Measurements from ENCODE around the gene PPP2CA. TPM values are rescaled to one million over a fixed set of nuclear protein-coding genes. Genes with fewer than 3 reads are reported as not detected.
A peak's percentile ranks its signal among the peaks of the same experiment; 100 is the strongest.
"Not testable (repeated sequence)": the region's sequence is repeated elsewhere in the genome, so short reads cannot be mapped to it uniquely, and the experiment has no call there.

Gene PPP2CA
- total RNA-seq, 2 donors from 2014 or later, result 158 to 176 TPM

DNA sequence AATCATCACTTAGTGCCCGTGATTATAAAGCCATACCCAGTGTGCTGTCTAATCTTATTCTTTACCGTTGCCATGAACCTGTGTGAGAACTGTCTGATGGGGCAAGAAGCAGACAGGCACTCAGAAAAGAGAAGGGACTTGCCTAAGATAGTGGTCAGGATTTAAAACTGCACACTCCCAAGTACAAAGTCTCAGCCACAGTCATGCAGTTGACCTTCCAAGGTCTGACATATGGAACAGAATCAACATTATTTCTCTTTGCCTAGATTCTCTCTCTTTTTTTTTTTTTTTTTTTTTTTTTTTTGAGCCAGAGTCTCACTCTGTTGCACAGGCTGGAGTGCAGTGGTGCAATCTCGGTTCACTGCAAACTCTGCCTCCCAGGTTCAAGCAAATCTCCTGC is 1.9 kb upstream of the PPP2CA start:
- DNase-seq (no peak), ATAC-seq (replicated peaks in 1 of 2) (no peak)
- peaks cover 9 to 18% of the 10 kb centered on the region in 2 donors for H3K36me3 Mint-ChIP-seq (ENCODE audit: insufficient read depth in 2 of 2)
- H3K9me3 Mint-ChIP-seq, result no peaks in the 10 kb centered on the region
- H3K4me1 Mint-ChIP-seq (ENCODE audit: low read depth), result peaks cover 45% of the 10 kb centered on the region
- H3K27me3 Mint-ChIP-seq (ENCODE audit: low read depth), result no peaks in the 10 kb centered on the region
- H3K27ac Mint-ChIP-seq, result peak overlapping the region; percentile 96
- peak overlapping the region; percentile 96 to 98 for H3K4me3 Mint-ChIP-seq

DNA sequence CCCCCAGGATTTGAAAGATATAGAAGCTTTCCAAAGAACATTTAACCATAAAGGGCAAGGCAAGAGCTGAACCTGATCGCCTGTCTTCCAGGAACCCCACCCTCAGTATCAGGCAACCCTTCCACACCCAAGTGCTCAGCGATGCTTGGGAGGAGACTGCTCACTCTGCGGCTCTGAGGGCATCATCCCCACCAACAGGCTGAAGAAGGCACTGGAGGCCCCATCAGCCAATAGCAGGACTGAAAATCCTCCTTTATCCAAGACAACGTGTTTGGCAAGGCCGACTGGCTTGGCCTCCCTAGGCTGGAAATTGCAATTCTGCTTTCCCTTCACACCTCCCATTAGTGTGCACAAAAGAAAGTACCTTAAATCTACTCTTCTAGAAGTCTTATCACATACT is 1.4 kb upstream of the PPP2CA start:
- DNase-seq (no peak), ATAC-seq (replicated peaks in 1 of 2) (no peak)
- Mint-ChIP-seq H3K27me3 (ENCODE audit: low read depth) (no peaks in the 10 kb centered on the region), H3K27ac (peak overlapping the region; percentile 96), H3K4me3 (peak overlapping the region; percentile 96 to 98), H3K9me3 (no peaks in the 10 kb centered on the region), H3K36me3 (ENCODE audit: insufficient read depth in 2 of 2) (peaks cover 9 to 19% of the 10 kb centered on the region in 2 donors), H3K4me1 (ENCODE audit: low read depth) (peaks cover 50% of the 10 kb centered on the region)

DNA sequence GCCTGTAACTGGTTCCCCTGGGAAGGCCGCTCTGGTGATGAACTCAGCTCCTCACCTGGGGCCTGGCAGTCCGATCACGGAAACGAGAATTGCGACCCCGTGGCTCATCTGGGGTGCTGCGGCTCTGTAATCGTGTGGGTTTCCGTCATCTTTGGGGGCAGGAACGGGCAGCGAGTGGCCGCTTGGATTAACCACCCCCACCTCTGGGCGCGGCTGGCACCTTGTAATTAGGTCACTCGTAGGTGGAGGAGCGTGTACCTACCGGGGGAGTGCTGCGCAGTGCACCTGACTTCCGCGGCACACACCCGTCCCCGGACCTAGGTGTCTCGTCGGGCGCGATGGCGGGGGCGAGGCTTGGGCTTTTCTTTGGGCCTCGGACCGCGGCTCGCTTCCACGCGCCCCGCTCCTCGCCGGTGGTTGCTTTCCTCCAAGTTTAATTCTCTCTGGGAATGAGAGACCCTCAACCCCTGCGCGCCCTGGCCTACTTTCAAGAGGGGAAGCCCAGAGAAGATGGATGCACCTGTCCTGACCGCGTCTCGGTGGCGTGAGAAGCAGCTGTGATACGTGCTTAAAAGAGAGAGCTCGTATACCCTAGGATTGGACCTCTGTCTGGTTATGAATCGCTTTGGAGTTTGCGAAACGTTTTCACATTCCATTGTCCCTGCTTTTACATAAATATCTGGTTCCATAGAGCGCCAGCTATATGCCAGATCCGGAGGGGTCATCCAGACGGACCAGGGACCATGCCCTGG is 744 bp upstream of the PPP2CA start:
- H3K36me3 Mint-ChIP-seq (ENCODE audit: insufficient read depth in 2 of 2), result peaks cover 13 to 23% of the 10 kb centered on the region in 2 donors
- H3K4me1 Mint-ChIP-seq (ENCODE audit: low read depth), result peaks cover 57% of the 10 kb centered on the region
- DNase-seq, result peak in 1 of 2 donors; percentile 80
- peak; percentile 55 to 57 for ATAC-seq (replicated peaks in 1 of 2)
- H3K9me3 Mint-ChIP-seq, result no peaks in the 10 kb centered on the region
- H3K27me3 Mint-ChIP-seq (ENCODE audit: low read depth), result no peaks in the 10 kb centered on the region
- H3K4me3 Mint-ChIP-seq, result peak overlapping the region; percentile 96 to 98
- peak overlapping the region; percentile 96 for H3K27ac Mint-ChIP-seq

DNA sequence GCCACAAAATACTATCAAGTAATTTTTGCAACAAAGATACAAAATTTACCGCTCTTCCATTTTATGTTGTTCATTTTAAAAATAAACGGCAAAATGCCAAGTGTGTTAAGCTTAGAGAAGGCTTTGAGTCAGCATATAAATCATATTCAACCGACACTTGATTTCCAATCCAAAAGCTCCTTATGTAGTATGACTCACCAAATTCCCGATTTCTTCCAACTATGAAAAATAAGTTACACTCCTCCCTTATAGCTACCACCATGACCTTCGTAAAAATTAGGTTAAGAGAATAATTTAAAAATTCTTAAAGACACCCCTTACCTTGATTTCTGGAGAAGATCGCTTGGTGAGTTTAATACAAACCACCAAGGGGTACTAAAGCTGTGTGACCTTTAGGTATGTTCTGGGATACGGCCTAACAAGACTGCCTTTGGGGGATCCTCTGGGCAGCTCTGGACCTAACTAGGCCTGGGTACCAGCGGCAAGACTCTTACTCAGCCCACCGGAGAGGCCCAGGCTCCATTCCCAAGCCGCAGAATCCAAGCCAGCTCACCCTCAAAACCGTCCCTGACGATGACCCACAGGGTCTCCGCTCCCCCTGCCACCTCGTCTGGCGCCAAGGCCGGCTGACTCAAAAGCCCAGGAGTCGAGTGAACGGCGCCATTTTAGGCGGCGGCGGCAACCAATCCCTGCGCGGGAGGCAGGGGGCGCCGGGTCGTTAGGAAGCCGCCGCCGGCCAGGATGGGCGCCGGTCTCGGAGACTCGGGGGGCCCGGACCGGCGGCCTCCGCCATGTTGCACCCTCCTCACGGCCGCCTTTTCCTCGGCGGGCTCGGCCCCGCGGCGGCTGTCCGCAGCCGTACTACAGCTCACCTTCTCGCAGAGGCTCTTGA is 739 bp downstream of the PPP2CA start:
- Mint-ChIP-seq H3K27ac (peak overlapping the region; percentile 96), H3K4me3 (peak overlapping the region; percentile 96 to 98), H3K27me3 (ENCODE audit: low read depth) (no peaks in the 10 kb centered on the region), H3K9me3 (no peaks in the 10 kb centered on the region), H3K36me3 (ENCODE audit: insufficient read depth in 2 of 2) (peaks cover 16 to 29% of the 10 kb centered on the region in 2 donors), H3K4me1 (ENCODE audit: low read depth) (peaks cover 71% of the 10 kb centered on the region)
- ATAC-seq (replicated peaks in 1 of 2) (peak; percentile 54 to 57), DNase-seq (peak; percentile 82 to 83)

DNA sequence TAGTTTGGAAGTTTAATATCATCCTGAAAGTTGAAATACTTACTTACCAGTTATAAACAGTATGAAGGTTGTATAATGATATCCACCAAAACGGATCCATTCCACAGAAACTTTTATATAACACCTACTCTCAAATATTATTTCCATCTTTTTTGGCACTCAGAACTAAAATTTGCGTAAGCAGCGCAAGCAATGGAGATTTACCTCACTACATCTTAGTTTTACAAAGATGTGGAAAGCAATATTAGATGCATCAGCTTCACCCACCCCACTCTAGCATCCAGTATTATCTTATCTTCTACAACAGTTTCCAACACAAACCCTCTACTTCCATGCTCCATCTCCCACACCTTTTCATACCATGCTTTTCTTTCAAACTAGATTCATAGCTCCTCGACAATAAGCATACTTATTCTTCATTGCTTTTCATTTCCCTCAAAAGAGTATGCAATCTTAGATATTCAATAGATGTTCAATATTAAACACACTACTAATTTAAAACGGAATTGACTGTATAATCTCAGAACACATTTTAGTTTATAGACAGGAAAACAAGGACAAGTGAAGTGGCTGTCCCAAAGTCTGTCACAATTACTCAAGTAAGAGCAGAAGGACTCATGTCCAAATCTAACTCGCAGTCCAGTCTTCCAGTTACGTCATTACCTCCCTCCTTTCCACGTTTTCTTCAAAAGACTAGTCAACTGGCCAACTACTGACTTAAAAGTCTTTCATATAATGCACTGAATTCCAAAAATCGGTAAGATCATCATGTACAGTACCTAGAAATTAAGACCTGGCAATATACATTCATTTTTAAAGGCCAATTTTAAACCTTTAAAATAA is 2.2 kb downstream of the PPP2CA start:
- Mint-ChIP-seq H3K4me1 (ENCODE audit: low read depth) (peaks cover 82% of the 10 kb centered on the region), H3K9me3 (no peaks in the 10 kb centered on the region)

DNA sequence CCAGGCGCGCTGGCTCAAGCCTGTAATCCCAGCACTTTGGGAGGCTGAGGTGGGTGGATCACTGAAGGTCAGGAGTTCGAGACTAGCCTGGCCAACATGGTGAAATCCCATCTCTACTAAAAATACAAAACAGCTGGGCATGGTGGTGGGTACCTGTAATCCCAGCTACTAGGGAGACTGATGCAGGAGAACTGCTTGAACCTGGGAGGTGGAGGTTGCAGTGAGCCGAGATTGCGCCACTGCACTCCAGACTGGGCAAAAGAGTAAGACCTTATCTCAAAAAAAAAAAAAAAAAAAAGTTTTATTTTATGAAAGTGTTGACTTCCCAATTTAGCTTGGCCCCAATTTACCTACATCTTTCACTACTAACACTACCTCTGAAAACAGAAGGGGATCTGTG is 4.2 kb downstream of the PPP2CA start:
- Mint-ChIP-seq H3K4me1 (ENCODE audit: low read depth) (peaks cover 85% of the 10 kb centered on the region), H3K36me3 (ENCODE audit: insufficient read depth in 2 of 2) (peaks cover 17 to 31% of the 10 kb centered on the region in 2 donors), H3K4me3 (peak overlapping the region; percentile 96 to 98), H3K27ac (peak overlapping the region; percentile 93)
- not testable (repeated sequence) for H3K9me3 Mint-ChIP-seq; DNase-seq; H3K27me3 Mint-ChIP-seq (ENCODE audit: low read depth); ATAC-seq (replicated peaks in 1 of 2)

More for the DNA sequence above, 2.2 kb downstream of the PPP2CA start:
- Mint-ChIP-seq H3K36me3 (ENCODE audit: insufficient read depth in 2 of 2) (peaks cover 17 to 29% of the 10 kb centered on the region in 2 donors), H3K27ac (peak overlapping the region; percentile 96), H3K4me3 (peak overlapping the region; percentile 96 to 98), H3K27me3 (ENCODE audit: low read depth) (no peaks in the 10 kb centered on the region)
- no peak for DNase-seq
- ATAC-seq (replicated peaks in 1 of 2), result no peak

DNA sequence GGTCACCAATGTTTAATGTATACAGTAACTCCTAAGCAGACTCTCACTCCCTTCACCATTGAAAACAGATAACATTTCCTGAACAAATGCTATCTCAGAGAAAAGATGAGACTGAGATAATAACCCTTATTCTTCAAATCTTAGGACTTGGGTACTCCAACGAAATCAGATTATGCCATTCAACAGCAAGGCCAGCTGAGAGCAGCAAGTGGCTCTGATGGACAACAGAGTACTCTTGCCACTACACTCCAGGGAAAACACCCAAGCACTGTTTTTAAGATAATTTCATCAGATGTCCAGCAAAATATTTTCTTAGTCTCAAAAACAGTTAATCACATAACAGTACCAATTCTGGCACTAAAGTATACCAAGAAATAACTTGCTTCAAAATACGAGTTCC is 10.1 kb downstream of the PPP2CA start:
- no peaks in the 10 kb centered on the region for H3K27me3 Mint-ChIP-seq (ENCODE audit: low read depth)
- peaks cover 80% of the 10 kb centered on the region for H3K4me1 Mint-ChIP-seq (ENCODE audit: low read depth)
- ATAC-seq (replicated peaks in 1 of 2), result no peak
- H3K27ac Mint-ChIP-seq, result no peak overlapping the region
- H3K4me3 Mint-ChIP-seq, result no peak overlapping the region
- peaks cover 5 to 17% of the 10 kb centered on the region in 2 donors for H3K36me3 Mint-ChIP-seq (ENCODE audit: insufficient read depth in 2 of 2)
- no peak for DNase-seq
- no peaks in the 10 kb centered on the region for H3K9me3 Mint-ChIP-seq

DNA sequence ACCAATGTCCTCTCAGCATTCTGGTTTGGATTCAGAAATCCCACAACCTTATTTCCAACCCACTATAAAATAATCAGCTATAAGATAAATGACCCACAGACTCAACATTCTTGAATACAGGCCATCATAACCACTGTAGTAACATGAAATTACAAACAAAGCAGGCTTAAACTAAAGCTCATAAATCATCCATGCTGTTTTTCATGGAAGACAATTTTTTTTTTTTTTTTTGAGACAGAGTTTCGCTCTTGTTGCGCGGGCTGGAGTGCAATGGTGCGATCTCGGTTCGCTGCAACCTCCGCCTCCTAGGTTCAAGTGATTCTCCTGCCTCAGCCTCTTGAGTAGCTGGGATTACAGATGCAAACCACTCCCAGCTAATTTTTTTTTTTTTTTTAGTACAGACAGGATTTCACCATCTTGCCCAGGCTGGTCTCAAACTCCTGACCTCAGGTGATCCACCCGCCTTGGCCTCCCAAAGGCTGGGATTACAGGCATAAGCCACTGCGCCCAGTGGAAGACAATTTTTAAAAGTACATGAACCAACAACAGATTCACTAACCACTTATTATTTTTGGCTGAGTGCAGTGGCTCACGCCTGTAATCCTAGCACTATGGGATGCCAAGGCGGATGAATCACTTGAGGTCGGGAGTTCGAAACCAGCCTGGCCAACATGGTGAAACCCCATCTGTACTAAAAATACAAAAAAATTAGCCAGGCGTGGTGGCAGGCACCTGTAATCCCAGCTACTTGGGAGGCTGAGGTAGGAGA is 14.4 kb downstream of the PPP2CA start:
- ATAC-seq (replicated peaks in 1 of 2); H3K27me3 Mint-ChIP-seq (ENCODE audit: low read depth); H3K27ac Mint-ChIP-seq; H3K4me3 Mint-ChIP-seq; DNase-seq; H3K36me3 Mint-ChIP-seq (ENCODE audit: insufficient read depth in 2 of 2); H3K9me3 Mint-ChIP-seq: not testable (repeated sequence)
- peaks cover 56% of the 10 kb centered on the region for H3K4me1 Mint-ChIP-seq (ENCODE audit: low read depth)

DNA sequence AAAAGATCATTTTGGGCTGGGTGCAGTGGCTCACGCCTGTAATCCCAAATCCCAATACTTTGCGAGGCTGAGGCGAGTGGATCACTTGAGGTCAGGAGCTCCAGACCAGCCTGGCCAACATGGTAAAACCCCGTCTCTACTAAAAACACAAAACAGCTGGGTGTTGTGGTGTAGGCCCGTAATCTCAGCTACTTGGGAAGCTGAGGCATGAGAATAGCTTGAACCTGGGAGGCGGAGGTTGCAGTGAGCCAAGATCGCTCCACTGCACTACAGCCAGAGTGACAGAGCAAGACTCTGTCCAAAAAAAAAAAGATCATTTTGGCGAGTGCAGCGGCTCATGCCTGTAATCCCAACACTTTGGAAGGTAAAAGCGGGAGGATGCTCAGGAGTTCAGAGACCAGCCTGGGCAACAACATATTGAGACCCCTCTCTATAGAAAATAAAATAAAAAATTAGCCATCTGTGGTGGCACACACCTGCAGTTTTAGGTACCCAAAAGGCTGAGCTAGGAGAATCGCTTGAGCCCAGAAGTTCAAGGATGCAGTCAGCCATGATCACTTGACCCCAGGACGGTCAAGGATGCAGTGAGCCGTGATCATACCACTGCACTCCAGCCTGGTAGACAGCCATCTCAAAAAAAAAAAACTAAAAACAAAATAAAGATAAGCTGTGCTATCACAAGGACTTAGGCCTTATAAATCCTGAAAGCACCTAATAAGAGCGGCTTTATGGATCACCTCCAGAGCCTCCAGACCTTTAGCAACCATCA is 16.2 kb downstream of the PPP2CA start:
- H3K4me1 Mint-ChIP-seq (ENCODE audit: low read depth), result peaks cover 52% of the 10 kb centered on the region
- ATAC-seq (replicated peaks in 1 of 2), result no peak
- peak overlapping the region; percentile 65 for H3K27ac Mint-ChIP-seq
- H3K36me3 Mint-ChIP-seq (ENCODE audit: insufficient read depth in 2 of 2), result peaks cover 0 to 16% of the 10 kb centered on the region in 2 donors
- no peak overlapping the region for H3K4me3 Mint-ChIP-seq
- no peak for DNase-seq
- H3K9me3 Mint-ChIP-seq, result no peaks in the 10 kb centered on the region
- no peaks in the 10 kb centered on the region for H3K27me3 Mint-ChIP-seq (ENCODE audit: low read depth)

DNA sequence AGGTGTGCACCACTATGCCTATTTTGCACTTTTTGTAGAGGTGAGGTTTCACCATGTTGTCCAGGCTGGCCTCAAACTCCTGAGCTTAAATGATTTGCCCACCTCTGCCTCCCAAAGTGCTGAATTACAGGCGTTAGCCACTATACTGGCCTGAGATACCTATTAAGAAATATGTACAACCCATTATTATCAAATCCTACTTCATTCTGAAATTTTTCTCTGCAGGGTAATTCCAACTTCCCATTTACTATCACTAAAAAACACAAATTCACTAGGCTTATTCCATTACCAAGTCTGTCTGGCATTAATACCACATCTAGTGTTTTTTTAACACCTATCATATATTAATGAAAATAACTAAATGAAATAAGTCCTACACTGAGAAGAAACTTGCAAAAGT is 18.2 kb downstream of the PPP2CA start:
- Mint-ChIP-seq H3K36me3 (ENCODE audit: insufficient read depth in 2 of 2) (peaks cover 3 to 19% of the 10 kb centered on the region in 2 donors), H3K4me3 (no peak overlapping the region), H3K27me3 (ENCODE audit: low read depth) (no peaks in the 10 kb centered on the region), H3K4me1 (ENCODE audit: low read depth) (peaks cover 33% of the 10 kb centered on the region), H3K27ac (no peak overlapping the region), H3K9me3 (no peaks in the 10 kb centered on the region)
- no peak for DNase-seq
- no peak for ATAC-seq (replicated peaks in 1 of 2)

DNA sequence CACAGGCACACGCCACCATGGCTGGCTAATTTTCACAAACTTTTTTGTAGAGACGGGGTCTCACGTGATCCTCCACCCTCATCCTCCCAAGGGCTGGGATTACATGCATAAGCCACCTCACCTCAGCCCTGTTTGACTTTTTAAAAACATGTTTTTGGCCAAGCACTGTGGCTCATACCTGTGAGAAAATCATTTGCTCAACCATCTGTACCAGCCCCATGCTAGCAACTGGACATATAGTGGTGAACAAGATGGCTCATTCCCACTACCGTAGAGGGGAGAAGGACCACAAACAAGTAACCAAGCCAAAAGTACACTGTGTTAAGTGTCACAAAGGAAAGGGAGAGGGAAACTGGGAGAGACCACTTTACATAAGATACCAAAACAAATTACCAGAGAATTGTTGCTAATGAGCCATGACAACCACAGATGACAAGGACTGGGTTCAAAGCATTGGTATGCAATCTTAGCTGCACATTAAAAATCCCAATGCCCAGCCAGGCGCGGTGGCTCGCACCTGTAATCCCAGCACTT is 19.2 kb downstream of the PPP2CA start:
- DNase-seq (no peak), ATAC-seq (replicated peaks in 1 of 2) (no peak)
- Mint-ChIP-seq H3K4me1 (ENCODE audit: low read depth) (peaks cover 26% of the 10 kb centered on the region), H3K9me3 (no peaks in the 10 kb centered on the region), H3K36me3 (ENCODE audit: insufficient read depth in 2 of 2) (peaks cover 7 to 23% of the 10 kb centered on the region in 2 donors), H3K4me3 (no peak overlapping the region), H3K27me3 (ENCODE audit: low read depth) (no peaks in the 10 kb centered on the region), H3K27ac (no peak overlapping the region)

Data from activated T-cell treated with anti-CD3 and anti-CD28 coated beads, Interleukin-2, amount 50 U/mL, for 72 hours (primary cell).